PFSK-1 (cell line): ENCODE measurements around the gene EGR2.

Experiments
- FOXP2 ChIP-seq: optimal IDR thresholded peaks from 2 replicates; pipeline ENCODE3; 2011; ENCODE audit warnings: borderline replicate concordance, control low read depth, inconsistent platforms; ENCODE audit not compliant: insufficient read depth; ENCODE audit errors: extremely low read length, extremely low read depth
- POLR2AphosphoS5 ChIP-seq: IDR thresholded peaks from 2 replicates; pipeline ENCODE4 v1.6.1; 2012; ENCODE audit warnings: low read depth, mild to moderate bottlenecking, control low read depth, low read length, moderate library complexity
- SIN3A ChIP-seq: IDR thresholded peaks from 2 replicates; pipeline ENCODE4 v1.6.1; 2012; ENCODE audit warnings: mild to moderate bottlenecking, low read length, moderate library complexity, borderline replicate concordance; ENCODE audit not compliant: insufficient read depth
- TAF1 ChIP-seq: IDR thresholded peaks from 2 replicates; pipeline ENCODE4 v1.6.1; 2012; ENCODE audit warnings: low read length, control low read depth, borderline replicate concordance; ENCODE audit not compliant: insufficient read depth
- TF ChIP-seq, protein P1 (sequence below), 2 experiments: IDR thresholded peaks; 2 replicates each; pipeline versions ENCODE4 v1.6.1 to v1.8.0; 2011 to 2012; ENCODE audit warnings: low read depth in 2 of 2, low read length in 2 of 2, control low read depth in 1 of 2, inconsistent platforms in 1 of 2, mild to moderate bottlenecking in 1 of 2, moderate library complexity in 1 of 2; ENCODE audit not compliant: insufficient read depth in 1 of 2

The EGR2 gene

DNA sequence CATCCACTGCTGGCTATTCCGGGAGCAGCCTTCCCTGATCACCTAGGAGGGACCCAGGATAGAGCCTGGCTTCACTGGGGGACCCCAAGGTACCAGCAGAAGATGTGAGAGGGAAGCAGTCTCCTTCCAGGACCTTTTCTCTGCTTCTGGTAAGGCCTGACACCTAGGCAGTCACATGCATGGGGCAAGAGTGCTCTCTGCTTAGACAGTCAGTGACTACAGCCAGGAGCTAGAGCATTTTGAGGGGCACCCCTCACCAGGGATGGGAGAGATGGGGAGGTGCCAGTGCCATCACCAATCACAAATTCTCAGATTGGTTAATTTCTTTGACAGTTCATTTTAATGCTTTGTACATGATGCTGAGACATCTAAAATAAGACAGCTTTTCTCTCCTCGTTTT, 25.6 kb downstream of the EGR2 start:
- TF ChIP-seq SIN3A (no peak), TAF1 (no peak), POLR2AphosphoS5 (no peak), FOXP2 (no peak)
- TF ChIP-seq, protein P1, sequence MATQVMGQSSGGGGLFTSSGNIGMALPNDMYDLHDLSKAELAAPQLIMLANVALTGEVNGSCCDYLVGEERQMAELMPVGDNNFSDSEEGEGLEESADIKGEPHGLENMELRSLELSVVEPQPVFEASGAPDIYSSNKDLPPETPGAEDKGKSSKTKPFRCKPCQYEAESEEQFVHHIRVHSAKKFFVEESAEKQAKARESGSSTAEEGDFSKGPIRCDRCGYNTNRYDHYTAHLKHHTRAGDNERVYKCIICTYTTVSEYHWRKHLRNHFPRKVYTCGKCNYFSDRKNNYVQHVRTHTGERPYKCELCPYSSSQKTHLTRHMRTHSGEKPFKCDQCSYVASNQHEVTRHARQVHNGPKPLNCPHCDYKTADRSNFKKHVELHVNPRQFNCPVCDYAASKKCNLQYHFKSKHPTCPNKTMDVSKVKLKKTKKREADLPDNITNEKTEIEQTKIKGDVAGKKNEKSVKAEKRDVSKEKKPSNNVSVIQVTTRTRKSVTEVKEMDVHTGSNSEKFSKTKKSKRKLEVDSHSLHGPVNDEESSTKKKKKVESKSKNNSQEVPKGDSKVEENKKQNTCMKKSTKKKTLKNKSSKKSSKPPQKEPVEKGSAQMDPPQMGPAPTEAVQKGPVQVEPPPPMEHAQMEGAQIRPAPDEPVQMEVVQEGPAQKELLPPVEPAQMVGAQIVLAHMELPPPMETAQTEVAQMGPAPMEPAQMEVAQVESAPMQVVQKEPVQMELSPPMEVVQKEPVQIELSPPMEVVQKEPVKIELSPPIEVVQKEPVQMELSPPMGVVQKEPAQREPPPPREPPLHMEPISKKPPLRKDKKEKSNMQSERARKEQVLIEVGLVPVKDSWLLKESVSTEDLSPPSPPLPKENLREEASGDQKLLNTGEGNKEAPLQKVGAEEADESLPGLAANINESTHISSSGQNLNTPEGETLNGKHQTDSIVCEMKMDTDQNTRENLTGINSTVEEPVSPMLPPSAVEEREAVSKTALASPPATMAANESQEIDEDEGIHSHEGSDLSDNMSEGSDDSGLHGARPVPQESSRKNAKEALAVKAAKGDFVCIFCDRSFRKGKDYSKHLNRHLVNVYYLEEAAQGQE (IDR thresholded peaks at IDR 0.05; ENCODE audit: insufficient read depth in 1 of 2, low read depth in 2 of 2, low read length in 2 of 2): no peak

DNA sequence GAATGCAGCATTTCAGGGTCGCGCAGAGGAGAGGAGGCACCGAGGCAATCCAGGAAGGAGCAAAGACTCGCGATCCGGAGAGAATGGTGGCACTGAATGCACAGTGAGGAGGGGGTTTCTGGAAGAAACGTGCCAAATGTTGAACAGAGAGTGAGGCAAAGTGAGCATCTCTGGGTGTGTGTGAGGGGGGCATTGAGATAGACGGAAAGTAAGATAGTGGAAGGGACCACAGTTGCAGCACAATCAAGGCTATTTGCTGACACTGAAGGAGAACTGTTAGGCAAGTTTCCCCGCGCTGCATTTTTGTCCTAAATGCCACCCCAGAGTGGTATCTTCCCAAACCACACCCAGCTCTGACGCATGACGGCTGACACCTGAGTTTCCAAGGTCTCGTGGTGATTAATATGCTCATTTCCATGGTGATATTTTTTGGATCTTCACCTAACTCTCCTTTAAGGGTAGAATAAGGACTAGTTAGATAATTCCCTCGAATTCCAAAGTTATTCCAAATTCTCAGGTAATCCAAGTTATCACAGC, 26.1 kb downstream of the EGR2 start:
- no peak for TF ChIP-seq SIN3A
- TF ChIP-seq TAF1: no peak
- TF ChIP-seq, protein P1 (IDR thresholded peaks at IDR 0.05; ENCODE audit: insufficient read depth in 1 of 2, low read depth in 2 of 2, low read length in 2 of 2): no peak
- TF ChIP-seq FOXP2: no peak
- TF ChIP-seq POLR2AphosphoS5: no peak

DNA sequence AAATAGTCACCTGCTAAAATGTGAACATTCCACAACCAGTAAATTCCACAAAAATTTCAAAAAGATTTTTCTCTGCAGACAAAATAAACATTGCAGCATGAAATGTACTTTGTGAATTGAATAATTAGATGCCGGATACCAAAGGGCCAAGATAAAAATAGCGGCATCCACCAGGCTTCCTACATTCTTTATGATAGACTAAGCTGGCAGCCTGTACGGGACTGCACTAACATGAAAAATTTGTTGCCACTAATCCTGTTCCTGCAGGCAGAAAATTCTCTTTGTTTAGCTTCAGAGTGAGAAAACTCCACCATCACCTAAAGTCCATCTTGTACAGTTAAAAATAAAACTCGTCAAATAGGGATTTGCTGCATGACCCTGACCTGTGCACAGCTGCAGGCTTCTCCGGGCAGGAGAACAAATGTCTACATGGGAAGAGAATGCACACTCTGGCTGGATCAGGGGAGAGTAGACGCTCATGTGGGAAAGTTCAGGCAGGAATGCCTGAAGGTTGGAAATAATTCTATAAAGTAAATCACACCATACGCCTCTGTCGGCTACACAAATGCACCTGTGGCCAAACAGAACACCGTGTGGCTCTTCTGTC, 27.2 kb downstream of the EGR2 start:
- TF ChIP-seq POLR2AphosphoS5: no peak
- TF ChIP-seq FOXP2: no peak
- no peak for TF ChIP-seq TAF1
- no peak for TF ChIP-seq SIN3A
- TF ChIP-seq, protein P1 (IDR thresholded peaks at IDR 0.05; ENCODE audit: insufficient read depth in 1 of 2, low read depth in 2 of 2, low read length in 2 of 2): no peak

- TF ChIP-seq FOXP2 (no peak), POLR2AphosphoS5 (no peak), TAF1 (no peak), SIN3A (no peak)
- TF ChIP-seq, protein P1 (IDR thresholded peaks at IDR 0.05; ENCODE audit: insufficient read depth in 1 of 2, low read depth in 2 of 2, low read length in 2 of 2): no peak
Measured at GRCh38 chr10:62779487-62780248, 36.5 kb downstream of the EGR2 start.
